SH-SY5Y (cell line): ENCODE results near the gene TMEM181.

ENCODE experiments used
- GATA2 ChIP-seq: IDR thresholded peaks from 2 replicates; pipeline ENCODE4 v1.6.1; 2011; ENCODE audit warnings: mild to moderate bottlenecking, low read depth, low read length
- GATA3 ChIP-seq: IDR thresholded peaks from 2 replicates; pipeline ENCODE4 v1.6.1; 2011; ENCODE audit warnings: low read depth, mild to moderate bottlenecking, low read length, moderate library complexity

- TF ChIP-seq GATA2 (no peak), GATA3 (no peak)
Observed at GRCh38 chr6:158630938-158631616, 71.2 kb downstream of the TMEM181 start.
